ENCODE measurements around the gene PTPRA.

PTPRA gene

DNA sequence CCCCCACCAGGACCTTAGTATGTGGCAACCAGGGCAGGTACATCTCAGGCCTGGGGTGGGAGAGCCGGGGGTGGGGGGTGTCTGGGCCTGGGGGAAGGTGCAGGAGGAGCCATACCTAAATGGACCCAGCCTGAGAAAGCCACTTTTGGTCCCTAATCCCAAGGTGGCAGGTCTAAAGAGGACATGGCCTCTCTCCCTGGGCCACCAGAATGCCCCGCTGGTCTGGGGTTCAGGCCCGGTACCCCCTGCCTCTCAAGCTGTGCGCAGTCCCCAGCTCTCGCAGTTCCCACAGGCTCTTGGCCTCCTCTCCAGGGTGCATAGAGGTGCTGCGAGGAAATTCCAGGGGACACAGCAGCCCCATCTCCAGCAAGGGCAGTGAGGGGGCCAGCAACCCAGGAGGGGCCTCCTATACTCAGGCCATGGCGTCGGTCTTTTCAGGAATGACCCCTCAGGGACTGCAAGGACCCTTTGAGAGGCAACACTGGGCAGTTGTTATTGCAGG, 212.3 kb downstream of the PTPRA start:
- TF ChIP-seq, protein P1, sequence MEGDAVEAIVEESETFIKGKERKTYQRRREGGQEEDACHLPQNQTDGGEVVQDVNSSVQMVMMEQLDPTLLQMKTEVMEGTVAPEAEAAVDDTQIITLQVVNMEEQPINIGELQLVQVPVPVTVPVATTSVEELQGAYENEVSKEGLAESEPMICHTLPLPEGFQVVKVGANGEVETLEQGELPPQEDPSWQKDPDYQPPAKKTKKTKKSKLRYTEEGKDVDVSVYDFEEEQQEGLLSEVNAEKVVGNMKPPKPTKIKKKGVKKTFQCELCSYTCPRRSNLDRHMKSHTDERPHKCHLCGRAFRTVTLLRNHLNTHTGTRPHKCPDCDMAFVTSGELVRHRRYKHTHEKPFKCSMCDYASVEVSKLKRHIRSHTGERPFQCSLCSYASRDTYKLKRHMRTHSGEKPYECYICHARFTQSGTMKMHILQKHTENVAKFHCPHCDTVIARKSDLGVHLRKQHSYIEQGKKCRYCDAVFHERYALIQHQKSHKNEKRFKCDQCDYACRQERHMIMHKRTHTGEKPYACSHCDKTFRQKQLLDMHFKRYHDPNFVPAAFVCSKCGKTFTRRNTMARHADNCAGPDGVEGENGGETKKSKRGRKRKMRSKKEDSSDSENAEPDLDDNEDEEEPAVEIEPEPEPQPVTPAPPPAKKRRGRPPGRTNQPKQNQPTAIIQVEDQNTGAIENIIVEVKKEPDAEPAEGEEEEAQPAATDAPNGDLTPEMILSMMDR (conservative IDR thresholded peaks at IDR 0.05; ENCODE audit: low read depth): no peak
- CTCF ChIA-PET: interaction anchor here (0.6 kb wide), 1 partner anchor 1507 kb away, joined by 3 read pairs; no protein-coding TSS in a partner anchor
- POLR2A ChIA-PET (ENCODE audit: low non-redundant PET): no interaction called here
- no peak overlapping the region for H3K27ac ChIP-seq
- DNase-seq (ENCODE audit: low spot score): no peak

DNA sequence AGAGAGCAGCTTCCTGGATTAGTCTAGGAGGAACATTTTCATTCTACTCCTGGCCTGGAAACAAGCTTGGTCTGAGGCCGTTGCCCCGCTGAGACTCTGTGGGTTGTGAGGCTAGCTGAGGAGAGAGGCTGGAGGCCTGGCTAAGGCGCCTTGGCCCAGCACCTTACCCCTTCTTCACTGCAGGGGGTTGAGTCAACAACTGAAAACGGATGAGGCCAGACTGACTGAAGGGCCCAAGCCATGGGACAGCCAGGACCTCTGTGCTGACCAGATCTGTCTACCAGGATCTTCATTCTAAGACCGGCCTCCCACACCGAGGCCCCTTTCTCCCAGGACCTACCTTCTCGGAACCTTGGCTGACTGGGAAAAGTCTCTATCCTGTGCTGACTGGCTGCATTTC, 214.8 kb downstream of the PTPRA start:
- no peak overlapping the region for H3K27ac ChIP-seq
- TF ChIP-seq, protein P1 (conservative IDR thresholded peaks at IDR 0.05; ENCODE audit: low read depth): no peak
- POLR2A ChIA-PET (ENCODE audit: low non-redundant PET): no interaction called here
- no peak for DNase-seq (ENCODE audit: low spot score)
- CTCF ChIA-PET: no interaction called here

All from RWPE1 (cell line).